HCT116 (cell line): ENCODE results near the gene IFT57. TPM values are rescaled to one million over a fixed set of nuclear protein-coding genes. Genes with fewer than 3 reads are reported as not detected.

Source experiments
- ATAC-seq: fragments of 200-7000 bp; cut with Tn5 transposase; 2 replicates; pipeline ENCODE4 v1.9.1; 2020; ENCODE audit warnings: mild to moderate bottlenecking, moderate library complexity
- BruUV-seq: library from RNA; stranded (reverse); fragments of 400-500 nt; replicated peaks from 2 replicates; lab custom pipeline; 2021; lab: Mats Ljungman, UMichigan
- CTCF ChIA-PET: fragments of 300-600 bp; sonication (Branson Sonifier 250); formaldehyde crosslinking; loops from one replicate; lab custom pipeline; 2021; ENCODE audit warnings: antibody characterized with exemption; lab: Charles Lee
- POLR2A ChIA-PET: fragments of 300-600, 350-600 bp; sonication (Branson Sonifier 250); formaldehyde crosslinking; loops from one replicate; lab custom pipeline; 2021; ENCODE audit warnings: antibody characterized with exemption; lab: Charles Lee
- RAD21 ChIA-PET, 2 experiments: fragments of 300-600 bp; sonication (Branson Sonifier 250); formaldehyde crosslinking; loops; one replicate each; lab custom pipeline; 2023; ENCODE audit warnings: low total read pairs in 2 of 2; ENCODE audit not compliant: uncharacterized antibody in 2 of 2, unreplicated experiment in 2 of 2, low non-redundant PET in 1 of 2; lab: Charles Lee
- DNase-seq: peaks from one replicate; pipeline ENCODE4 v3.0.0-alpha.2; 2010; ENCODE audit warnings: low read depth, low spot score
- H2AFZ ChIP-seq: fragments of 200-600 bp; shearing (Covaris generic), sonication (generic); 2 replicates; pipeline ENCODE4 v1.6.1; 2017; ENCODE audit warnings: low read depth, mixed run types, mixed read lengths, antibody characterized with exemption, low read length; ENCODE audit not compliant: poor library complexity, severe bottlenecking
- H3K27ac ChIP-seq: 2 replicates; pipeline ENCODE4 v1.5.1; 2012; ENCODE audit warnings: low read depth, low read length
- H3K27me3 ChIP-seq: fragments of 200-600 bp; sonication (generic); 2 replicates; pipeline ENCODE4 v1.6.1; 2016; ENCODE audit warnings: mixed run types, low read length, mixed read lengths; ENCODE audit not compliant: insufficient read depth
- H3K36me3 ChIP-seq, 2 experiments: fragments of 200-500 bp in 1 of 2; fragments of 200-600 bp in 1 of 2; sonication (Bioruptor generic) in 1 of 2; sonication (generic) in 1 of 2; 2 replicates each; pipeline versions ENCODE4 v1.5.1 to v1.6.1; 2014 to 2016; ENCODE audit warnings: low read length in 2 of 2, inconsistent platforms in 1 of 2, mixed read lengths in 1 of 2, mixed run types in 1 of 2; ENCODE audit not compliant: insufficient read depth in 2 of 2, control insufficient read depth in 1 of 2
- H3K4me1 ChIP-seq, 2 experiments: fragments of 200-600 bp in 1 of 2; sonication (generic) in 1 of 2; 2 replicates each; pipeline versions ENCODE4 v1.5.1 to v1.6.1; 2012 to 2017; ENCODE audit warnings: low read length in 2 of 2, inconsistent platforms in 1 of 2, mild to moderate bottlenecking in 1 of 2, mixed read lengths in 1 of 2, mixed run types in 1 of 2, moderate library complexity in 1 of 2; ENCODE audit not compliant: insufficient read depth in 2 of 2, control insufficient read depth in 1 of 2
- H3K4me2 ChIP-seq: fragments of 200-600 bp; sonication (generic); 2 replicates; pipeline ENCODE4 v1.6.1; 2017; ENCODE audit warnings: mixed run types, low read length, mixed read lengths
- H3K4me3 ChIP-seq, 2 experiments: fragments of 200-600 bp in 1 of 2; sonication (generic) in 1 of 2; replicated peaks in 1 of 2; 2 replicates each; pipeline ENCODE4 v1.5.1; 2011 to 2016; ENCODE audit warnings: low read length in 2 of 2, control low read depth in 1 of 2, low read depth in 1 of 2, mild to moderate bottlenecking in 1 of 2, mixed read lengths in 1 of 2, mixed run types in 1 of 2
- H3K79me2 ChIP-seq: fragments of 200-600 bp; sonication (generic); 2 replicates; pipeline ENCODE4 v1.6.1; 2017; ENCODE audit warnings: mild to moderate bottlenecking, mixed run types, low read length, moderate library complexity, mixed read lengths; ENCODE audit not compliant: insufficient read depth
- H3K9ac ChIP-seq: fragments of 200-600 bp; sonication (generic); 2 replicates; pipeline ENCODE4 v1.6.1; 2016; ENCODE audit warnings: low read length, mixed read lengths
- H3K9me2 ChIP-seq: fragments of 200-600 bp; sonication (generic), shearing (Covaris generic); 2 replicates; pipeline ENCODE4 v1.6.1; 2017; ENCODE audit warnings: mixed run types, mild to moderate bottlenecking, moderate library complexity; ENCODE audit not compliant: insufficient read depth
- H3K9me3 ChIP-seq, 2 experiments: fragments of 200-500 bp in 1 of 2; fragments of 200-600 bp in 1 of 2; sonication (Bioruptor generic) in 1 of 2; sonication (generic) in 1 of 2; 2 replicates each; pipeline ENCODE4 v1.6.1; 2014 to 2017; ENCODE audit warnings: low read length in 2 of 2, mixed read lengths in 2 of 2, inconsistent platforms in 1 of 2, low read depth in 1 of 2, mild to moderate bottlenecking in 1 of 2, mixed run types in 1 of 2, moderate library complexity in 1 of 2; ENCODE audit not compliant: control insufficient read depth in 1 of 2, insufficient read depth in 1 of 2
- H4K20me1 ChIP-seq: fragments of 200-600 bp; sonication (generic), shearing (Covaris generic); 2 replicates; pipeline ENCODE4 v1.6.1; 2017; ENCODE audit warnings: mixed run types, mild to moderate bottlenecking, moderate library complexity; ENCODE audit not compliant: insufficient read depth
- CEBPB ChIP-seq: IDR thresholded peaks from 2 replicates; pipeline ENCODE4 v1.6.1; 2012; ENCODE audit warnings: low read depth
- POLR2A ChIP-seq: IDR thresholded peaks from 2 replicates; pipeline ENCODE4 v1.7.0; 2011; ENCODE audit warnings: borderline replicate concordance; ENCODE audit not compliant: insufficient read depth, insufficient read length; ENCODE audit errors: extremely low read depth
- POLR2AphosphoS5 ChIP-seq: IDR thresholded peaks from 2 replicates; pipeline ENCODE4 v1.6.1; 2011; ENCODE audit warnings: mild to moderate bottlenecking, low read depth, low read length, moderate library complexity
- SP1 ChIP-seq: IDR thresholded peaks from 2 replicates; pipeline ENCODE4 v1.6.1; 2012; ENCODE audit warnings: low read depth
- SRF ChIP-seq: IDR thresholded peaks from 2 replicates; pipeline ENCODE4 v1.6.1; 2012; ENCODE audit warnings: low read depth
- YY1 ChIP-seq: IDR thresholded peaks from 2 replicates; pipeline ENCODE4 v1.6.1; 2011; ENCODE audit warnings: low read length, low read depth, moderate library complexity, mild to moderate bottlenecking; ENCODE audit not compliant: insufficient replicate concordance; ENCODE audit errors: extremely low read depth
- intact Hi-C: fragments of 100-400 bp; cut with micrococcal nuclease; formaldehyde crosslinking; loops from 2 replicates; pipeline ENCODE4 v1.10.0; 2022
- total RNA-seq: library from RNA; stranded (reverse); gene quantifications from one replicate; pipeline ENCODE4 v1.2.1, GENCODE V29; 2021; ENCODE audit not compliant: unreplicated experiment
- TF ChIP-seq, protein P1 (sequence below): IDR thresholded peaks from 2 replicates; pipeline ENCODE4 v1.6.1; 2012; ENCODE audit warnings: low read depth
- TF ChIP-seq, protein P2 (sequence below): IDR thresholded peaks from 2 replicates; pipeline ENCODE4 v1.6.1; 2012

The IFT57 gene
- total RNA-seq, 1 experiment from 2014 or later = 38.4 TPM

DNA sequence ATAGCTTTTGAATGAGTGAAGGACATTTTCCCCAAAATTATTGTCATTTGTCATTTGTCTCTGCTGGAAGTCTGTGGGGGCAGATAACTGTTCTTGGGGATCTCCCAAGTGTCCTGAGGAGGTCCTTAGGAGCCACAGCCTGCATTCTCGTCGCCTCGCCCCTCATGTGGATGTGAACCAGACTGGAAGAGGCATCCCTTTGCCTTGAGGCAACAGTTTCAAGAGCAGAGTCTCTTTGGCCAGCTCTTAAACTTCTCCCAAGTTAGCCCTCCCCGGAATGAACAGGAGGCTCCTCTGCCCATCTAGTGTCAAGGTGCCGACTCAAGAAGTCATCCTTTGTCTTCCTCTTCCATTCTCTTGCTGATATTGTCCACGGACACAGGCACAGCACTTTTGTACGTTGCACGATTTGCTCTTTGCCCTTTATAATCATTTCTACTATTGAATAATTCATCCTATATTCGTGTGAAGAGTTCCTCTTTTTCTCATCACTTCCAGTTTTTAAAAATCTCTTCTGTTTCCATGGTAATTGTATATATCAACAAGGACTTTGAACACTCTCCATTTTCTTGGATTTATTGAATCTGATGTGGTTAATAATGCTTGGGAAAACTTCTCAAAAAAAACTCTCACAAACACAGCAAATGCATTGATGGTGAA, 90.6 kb downstream of the IFT57 start:
- Histone ChIP-seq H3K27ac (no peak overlapping the region), H3K4me1 (peaks cover 0 to 45% of the 10 kb centered on the region in 2 experiments), H2AFZ (peak overlapping the region; percentile 70), H3K9ac (no peak overlapping the region), H3K27me3 (no peaks in the 10 kb centered on the region), H3K36me3 (no peaks in the 10 kb centered on the region), H4K20me1 (no peaks in the 10 kb centered on the region), H3K9me2 (no peaks in the 10 kb centered on the region), H3K4me3 (peak overlapping the region in 1 of 2 experiments; percentile 13; a peak in 1 of 4 replicates), H3K4me2 (peak overlapping the region; percentile 64), H3K79me2 (no peaks in the 10 kb centered on the region), H3K9me3 (no peaks in the 10 kb centered on the region)
- RAD21 ChIA-PET = no interaction called here
- BruUV-seq = no TSS peak
- POLR2A ChIA-PET = no interaction called here
- ATAC-seq = 0 out of 2 replicates have a peak, but pooled peaks have one; percentile 19
- no peak for DNase-seq
- intact Hi-C loops = no loop called here
- CTCF ChIA-PET = interaction anchor here (1.9 kb wide), 1 partner anchor 22 kb away, joined by 7 read pairs; no protein-coding TSS in a partner anchor
- no peak for TF ChIP-seq POLR2AphosphoS5
- no peak for TF ChIP-seq SRF
- TF ChIP-seq POLR2A = no peak
- TF ChIP-seq SP1 = no peak
- TF ChIP-seq, protein P1, sequence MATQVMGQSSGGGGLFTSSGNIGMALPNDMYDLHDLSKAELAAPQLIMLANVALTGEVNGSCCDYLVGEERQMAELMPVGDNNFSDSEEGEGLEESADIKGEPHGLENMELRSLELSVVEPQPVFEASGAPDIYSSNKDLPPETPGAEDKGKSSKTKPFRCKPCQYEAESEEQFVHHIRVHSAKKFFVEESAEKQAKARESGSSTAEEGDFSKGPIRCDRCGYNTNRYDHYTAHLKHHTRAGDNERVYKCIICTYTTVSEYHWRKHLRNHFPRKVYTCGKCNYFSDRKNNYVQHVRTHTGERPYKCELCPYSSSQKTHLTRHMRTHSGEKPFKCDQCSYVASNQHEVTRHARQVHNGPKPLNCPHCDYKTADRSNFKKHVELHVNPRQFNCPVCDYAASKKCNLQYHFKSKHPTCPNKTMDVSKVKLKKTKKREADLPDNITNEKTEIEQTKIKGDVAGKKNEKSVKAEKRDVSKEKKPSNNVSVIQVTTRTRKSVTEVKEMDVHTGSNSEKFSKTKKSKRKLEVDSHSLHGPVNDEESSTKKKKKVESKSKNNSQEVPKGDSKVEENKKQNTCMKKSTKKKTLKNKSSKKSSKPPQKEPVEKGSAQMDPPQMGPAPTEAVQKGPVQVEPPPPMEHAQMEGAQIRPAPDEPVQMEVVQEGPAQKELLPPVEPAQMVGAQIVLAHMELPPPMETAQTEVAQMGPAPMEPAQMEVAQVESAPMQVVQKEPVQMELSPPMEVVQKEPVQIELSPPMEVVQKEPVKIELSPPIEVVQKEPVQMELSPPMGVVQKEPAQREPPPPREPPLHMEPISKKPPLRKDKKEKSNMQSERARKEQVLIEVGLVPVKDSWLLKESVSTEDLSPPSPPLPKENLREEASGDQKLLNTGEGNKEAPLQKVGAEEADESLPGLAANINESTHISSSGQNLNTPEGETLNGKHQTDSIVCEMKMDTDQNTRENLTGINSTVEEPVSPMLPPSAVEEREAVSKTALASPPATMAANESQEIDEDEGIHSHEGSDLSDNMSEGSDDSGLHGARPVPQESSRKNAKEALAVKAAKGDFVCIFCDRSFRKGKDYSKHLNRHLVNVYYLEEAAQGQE = no peak
- TF ChIP-seq, protein P2, sequence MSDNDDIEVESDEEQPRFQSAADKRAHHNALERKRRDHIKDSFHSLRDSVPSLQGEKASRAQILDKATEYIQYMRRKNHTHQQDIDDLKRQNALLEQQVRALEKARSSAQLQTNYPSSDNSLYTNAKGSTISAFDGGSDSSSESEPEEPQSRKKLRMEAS = no peak; the same call in 1 of the 2 replicates
- no peak for TF ChIP-seq CEBPB
- no peak for TF ChIP-seq YY1
